ENCODE measurements around the gene DAND5. TPM values are rescaled to one million over a fixed set of nuclear protein-coding genes. Genes with fewer than 3 reads are reported as not detected.
"Not testable (repeated sequence)": the region's sequence is repeated elsewhere in the genome, so short reads cannot be mapped to it uniquely, and the experiment has no call there.

DAND5 gene
- total and polyA plus RNA-seq, 5 donors from 2014 or later, result not detected

DNA sequence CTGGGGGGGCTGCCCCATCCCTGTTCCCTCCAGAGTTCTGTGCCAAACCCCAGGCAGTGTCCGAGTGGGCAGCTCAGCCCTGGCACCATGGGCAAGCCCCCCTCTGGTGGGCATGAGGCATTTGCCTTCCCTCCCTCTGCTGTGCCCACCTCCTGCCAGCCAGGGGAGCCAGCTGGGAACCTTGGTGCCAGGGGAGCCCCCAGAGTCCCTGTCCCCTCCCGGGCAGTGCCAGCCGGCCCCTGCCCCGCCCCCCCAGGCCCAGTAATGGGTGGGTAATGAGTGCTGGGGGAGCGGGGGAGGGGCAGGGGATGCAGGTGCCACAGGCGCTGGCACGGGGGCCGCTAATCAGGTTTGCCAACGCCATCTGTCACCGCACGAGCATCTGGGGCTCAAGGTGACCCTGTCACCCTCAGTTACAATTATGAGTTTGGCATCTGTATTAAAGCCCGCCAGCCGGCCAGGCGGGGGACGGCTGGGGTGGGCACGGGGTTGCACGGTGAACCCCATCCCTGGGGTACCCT, 5.9 kb downstream of the DAND5 start:
- no peak overlapping the region for H3K4me3 ChIP-seq (ENCODE audit: low read depth, low read length)
- ATAC-seq (ENCODE audit: low read depth in 2 of 2) (no peak), DNase-seq (no peak)
- peaks cover 5% of the 10 kb centered on the region for H3K27me3 ChIP-seq (ENCODE audit: control insufficient read depth, insufficient read depth, low read length)
- H3K9me3 Mint-ChIP-seq, result peaks cover 0 to under 1% (median 0%) of the 10 kb centered on the region in 7 donors
- peaks cover 3% of the 10 kb centered on the region for H3K36me3 Mint-ChIP-seq
- peaks cover 0 to 2% (median under 1%) of the 10 kb centered on the region in 4 donors for H3K4me1 Mint-ChIP-seq
- H3K27ac Mint-ChIP-seq, result no peak overlapping the region
- H3K27ac ChIP-seq (ENCODE audit: insufficient read depth, low read length, poor library complexity, severe bottlenecking), result no peak overlapping the region
- peaks cover 18% of the 10 kb centered on the region for H3K27me3 Mint-ChIP-seq
- H3K9me3 ChIP-seq (ENCODE audit: control insufficient read depth in 2 of 2, low read length in 2 of 2), result no peaks in the 10 kb centered on the region
- no peaks in the 10 kb centered on the region for H3K4me1 ChIP-seq (ENCODE audit: control insufficient read depth, insufficient read depth, low read length, poor library complexity, severe bottlenecking)
- H3K4me3 Mint-ChIP-seq, result no peak overlapping the region
- H3K36me3 ChIP-seq (ENCODE audit: control insufficient read depth, insufficient read depth, low read length), result no peaks in the 10 kb centered on the region

DNA sequence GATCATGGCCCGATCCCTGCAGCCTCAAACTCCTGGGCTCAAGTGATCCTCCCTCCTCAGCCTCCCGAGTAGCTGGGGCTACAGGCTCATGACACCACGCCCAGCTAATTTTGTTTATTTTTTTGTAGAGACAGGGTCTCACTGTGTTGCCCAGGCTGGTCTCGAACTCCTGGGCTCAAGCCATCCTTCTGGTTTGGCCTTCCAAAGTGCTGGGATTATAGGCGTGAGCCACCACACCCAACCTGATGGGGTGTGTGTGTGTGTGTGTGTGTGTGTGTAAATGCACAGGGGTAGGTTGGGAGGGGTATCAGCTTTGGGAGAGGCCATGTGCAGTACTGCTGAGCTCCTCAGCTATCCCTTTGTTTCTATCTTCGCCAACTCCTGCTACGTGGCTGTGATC, 6.7 kb downstream of the DAND5 start:
- not testable (repeated sequence) for H3K27me3 ChIP-seq (ENCODE audit: control insufficient read depth, insufficient read depth, low read length)

DNA sequence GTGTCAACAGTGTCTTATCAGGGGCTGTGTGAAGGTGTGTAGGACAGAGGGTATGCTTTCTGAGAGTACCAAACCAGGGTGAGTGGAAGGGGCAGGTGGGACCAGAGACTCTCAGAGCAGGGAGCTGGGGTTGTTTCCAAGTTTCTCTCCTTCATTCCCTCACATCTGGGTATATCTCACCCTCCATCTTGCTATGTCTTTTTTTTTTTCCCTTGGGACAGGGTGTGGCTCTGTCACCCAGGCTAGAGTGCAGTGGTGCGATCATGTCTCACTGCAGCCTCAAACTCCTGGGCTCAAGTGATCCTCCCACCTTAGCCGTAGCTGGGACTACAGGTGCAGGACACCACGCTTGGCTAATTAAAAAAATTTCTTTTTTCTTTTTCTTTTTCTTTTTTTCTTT, 10.6 kb downstream of the DAND5 start:
- no peaks in the 10 kb centered on the region for H3K9me3 ChIP-seq (ENCODE audit: control insufficient read depth in 2 of 2, low read length in 2 of 2)
- Mint-ChIP-seq H3K27ac (no peak overlapping the region), H3K4me3 (no peak overlapping the region), H3K27me3 (peaks cover 18% of the 10 kb centered on the region), H3K36me3 (peaks cover 3% of the 10 kb centered on the region), H3K4me1 (peaks cover 0 to 4% (median under 1%) of the 10 kb centered on the region in 4 donors), H3K9me3 (no peaks in the 10 kb centered on the region)
- peaks cover 12% of the 10 kb centered on the region for H3K4me1 ChIP-seq (ENCODE audit: control insufficient read depth, insufficient read depth, low read length, poor library complexity, severe bottlenecking)
- H3K27me3 ChIP-seq (ENCODE audit: control insufficient read depth, insufficient read depth, low read length), result peaks cover 5% of the 10 kb centered on the region
- H3K36me3 ChIP-seq (ENCODE audit: control insufficient read depth, insufficient read depth, low read length), result no peaks in the 10 kb centered on the region
- H3K27ac ChIP-seq (ENCODE audit: insufficient read depth, low read length, poor library complexity, severe bottlenecking), result no peak overlapping the region
- DNase-seq (no peak), ATAC-seq (ENCODE audit: low read depth in 2 of 2) (no peak)
- H3K4me3 ChIP-seq (ENCODE audit: low read depth, low read length), result no peak overlapping the region

More for the DNA sequence above, 6.7 kb downstream of the DAND5 start:
- DNase-seq; H3K27ac ChIP-seq (ENCODE audit: insufficient read depth, low read length, poor library complexity, severe bottlenecking); H3K27ac Mint-ChIP-seq; H3K4me3 ChIP-seq (ENCODE audit: low read depth, low read length); H3K9me3 ChIP-seq (ENCODE audit: control insufficient read depth in 2 of 2, low read length in 2 of 2); H3K36me3 ChIP-seq (ENCODE audit: control insufficient read depth, insufficient read depth, low read length); H3K4me1 Mint-ChIP-seq; ATAC-seq (ENCODE audit: low read depth in 2 of 2); H3K36me3 Mint-ChIP-seq; H3K4me3 Mint-ChIP-seq; H3K9me3 Mint-ChIP-seq; H3K4me1 ChIP-seq (ENCODE audit: control insufficient read depth, insufficient read depth, low read length, poor library complexity, severe bottlenecking): not testable (repeated sequence)
- peaks cover 18% of the 10 kb centered on the region for H3K27me3 Mint-ChIP-seq

DNA sequence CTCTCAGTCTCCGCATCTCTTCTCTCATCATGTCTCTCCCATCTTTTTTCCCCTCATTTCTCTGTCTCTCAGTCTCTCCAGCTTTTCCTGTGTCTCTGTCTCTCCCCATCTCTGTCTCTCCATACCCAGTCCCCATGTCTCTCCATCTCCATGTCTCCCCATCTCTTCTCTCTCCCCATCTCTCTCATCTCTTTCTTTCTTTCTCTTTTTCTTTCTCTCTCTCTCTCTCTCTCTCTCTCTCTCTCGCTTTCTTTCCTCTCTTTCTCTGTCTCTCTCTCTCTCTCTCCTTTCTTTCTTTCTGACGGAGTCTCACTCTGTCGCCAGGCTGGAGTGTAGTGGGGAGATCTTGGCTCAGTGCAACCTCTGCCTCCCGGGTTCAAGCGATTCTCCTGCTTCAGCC, 13.3 kb downstream of the DAND5 start:
- Mint-ChIP-seq H3K36me3 (no peaks in the 10 kb centered on the region), H3K4me3 (no peak overlapping the region), H3K4me1 (peaks cover 0 to 4% (median under 1%) of the 10 kb centered on the region in 4 donors), H3K27me3 (peaks cover 16% of the 10 kb centered on the region), H3K27ac (no peak overlapping the region), H3K9me3 (no peaks in the 10 kb centered on the region)
- Histone ChIP-seq H3K36me3 (ENCODE audit: control insufficient read depth, insufficient read depth, low read length) (no peaks in the 10 kb centered on the region), H3K27ac (ENCODE audit: insufficient read depth, low read length, poor library complexity, severe bottlenecking) (no peak overlapping the region), H3K4me1 (ENCODE audit: control insufficient read depth, insufficient read depth, low read length, poor library complexity, severe bottlenecking) (peaks cover 12% of the 10 kb centered on the region), H3K4me3 (ENCODE audit: low read depth, low read length) (no peak overlapping the region), H3K9me3 (ENCODE audit: control insufficient read depth in 2 of 2, low read length in 2 of 2) (no peaks in the 10 kb centered on the region), H3K27me3 (ENCODE audit: control insufficient read depth, insufficient read depth, low read length) (peaks cover 3% of the 10 kb centered on the region)
- no peak for ATAC-seq (ENCODE audit: low read depth in 2 of 2)
- no peak for DNase-seq

DNA sequence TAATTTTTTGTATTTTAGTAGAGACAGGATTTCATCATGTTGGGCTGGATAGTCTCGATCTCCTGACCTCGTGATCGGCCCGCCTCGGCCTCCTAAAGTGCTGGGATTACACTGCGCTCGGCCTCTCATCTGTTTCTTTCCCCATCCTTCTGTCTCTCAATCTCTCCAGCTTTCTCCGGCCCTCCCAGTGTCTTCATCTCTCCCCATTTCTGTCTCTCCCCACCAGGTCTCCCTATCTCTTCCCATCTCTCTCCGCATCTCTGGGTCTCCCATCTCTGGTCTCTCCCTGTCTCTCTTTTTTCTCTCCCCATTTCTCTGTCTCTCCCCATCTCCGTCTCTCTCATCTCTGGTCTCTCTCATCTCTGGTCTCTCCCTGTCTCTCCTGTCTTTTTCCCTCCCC, 13.7 kb downstream of the DAND5 start:
- ATAC-seq (ENCODE audit: low read depth in 2 of 2), result no peak
- H3K9me3 ChIP-seq (ENCODE audit: control insufficient read depth in 2 of 2, low read length in 2 of 2), result no peaks in the 10 kb centered on the region
- Mint-ChIP-seq H3K4me3 (no peak overlapping the region), H3K36me3 (no peaks in the 10 kb centered on the region), H3K27ac (no peak overlapping the region), H3K27me3 (peaks cover 12% of the 10 kb centered on the region), H3K4me1 (peaks cover 0 to 2% (median 0%) of the 10 kb centered on the region in 4 donors), H3K9me3 (no peaks in the 10 kb centered on the region)
- no peak overlapping the region for H3K4me3 ChIP-seq (ENCODE audit: low read depth, low read length)
- no peak overlapping the region for H3K27ac ChIP-seq (ENCODE audit: insufficient read depth, low read length, poor library complexity, severe bottlenecking)
- DNase-seq, result no peak
- peaks cover 3% of the 10 kb centered on the region for H3K27me3 ChIP-seq (ENCODE audit: control insufficient read depth, insufficient read depth, low read length)
- H3K4me1 ChIP-seq (ENCODE audit: control insufficient read depth, insufficient read depth, low read length, poor library complexity, severe bottlenecking), result peaks cover 12% of the 10 kb centered on the region
- H3K36me3 ChIP-seq (ENCODE audit: control insufficient read depth, insufficient read depth, low read length), result no peaks in the 10 kb centered on the region

DNA sequence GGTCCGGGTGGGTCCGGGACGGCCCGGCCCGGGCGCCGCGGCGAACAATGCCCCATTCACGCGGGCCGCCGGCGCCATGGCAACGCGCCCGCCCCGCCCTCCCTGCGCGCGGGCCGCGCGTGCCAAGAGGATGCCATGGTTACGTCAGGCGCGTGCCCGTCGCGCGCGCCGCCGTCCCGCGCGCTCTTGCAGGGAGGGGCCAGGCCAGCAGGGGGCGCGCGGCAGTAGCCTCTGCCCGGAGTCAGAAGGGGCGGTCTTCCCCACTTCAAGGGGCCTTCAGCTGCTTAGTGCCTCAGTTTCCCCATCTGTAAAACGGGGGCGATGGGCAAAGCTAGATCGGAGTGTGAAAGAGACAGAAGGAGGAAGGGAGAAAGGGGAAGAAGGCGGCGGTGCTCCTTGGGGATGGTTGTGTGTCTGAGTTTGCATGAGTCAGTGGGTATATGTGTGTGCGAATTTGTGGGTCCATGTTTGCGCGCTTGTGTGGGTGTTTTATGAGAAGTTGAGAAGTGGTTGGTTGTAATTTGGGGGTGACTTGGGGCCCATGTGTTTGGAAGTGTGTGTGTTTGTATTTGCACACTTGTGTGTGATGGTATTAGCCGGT, 14.3 kb downstream of the DAND5 start:
- peaks cover 1% of the 10 kb centered on the region for H3K27me3 ChIP-seq (ENCODE audit: control insufficient read depth, insufficient read depth, low read length)
- ATAC-seq (ENCODE audit: low read depth in 2 of 2) (peak; percentile 80 to 84), DNase-seq (peak; percentile 61 to 78 (median 74))
- Mint-ChIP-seq H3K36me3 (no peaks in the 10 kb centered on the region), H3K27me3 (peaks cover 9% of the 10 kb centered on the region), H3K4me3 (no peak overlapping the region), H3K27ac (no peak overlapping the region), H3K9me3 (no peaks in the 10 kb centered on the region), H3K4me1 (peaks cover 0 to 2% (median 0%) of the 10 kb centered on the region in 4 donors)
- no peak overlapping the region for H3K27ac ChIP-seq (ENCODE audit: insufficient read depth, low read length, poor library complexity, severe bottlenecking)
- peaks cover 12% of the 10 kb centered on the region for H3K4me1 ChIP-seq (ENCODE audit: control insufficient read depth, insufficient read depth, low read length, poor library complexity, severe bottlenecking)
- H3K36me3 ChIP-seq (ENCODE audit: control insufficient read depth, insufficient read depth, low read length), result no peaks in the 10 kb centered on the region
- no peak overlapping the region for H3K4me3 ChIP-seq (ENCODE audit: low read depth, low read length)
- no peaks in the 10 kb centered on the region for H3K9me3 ChIP-seq (ENCODE audit: control insufficient read depth in 2 of 2, low read length in 2 of 2)

DNA sequence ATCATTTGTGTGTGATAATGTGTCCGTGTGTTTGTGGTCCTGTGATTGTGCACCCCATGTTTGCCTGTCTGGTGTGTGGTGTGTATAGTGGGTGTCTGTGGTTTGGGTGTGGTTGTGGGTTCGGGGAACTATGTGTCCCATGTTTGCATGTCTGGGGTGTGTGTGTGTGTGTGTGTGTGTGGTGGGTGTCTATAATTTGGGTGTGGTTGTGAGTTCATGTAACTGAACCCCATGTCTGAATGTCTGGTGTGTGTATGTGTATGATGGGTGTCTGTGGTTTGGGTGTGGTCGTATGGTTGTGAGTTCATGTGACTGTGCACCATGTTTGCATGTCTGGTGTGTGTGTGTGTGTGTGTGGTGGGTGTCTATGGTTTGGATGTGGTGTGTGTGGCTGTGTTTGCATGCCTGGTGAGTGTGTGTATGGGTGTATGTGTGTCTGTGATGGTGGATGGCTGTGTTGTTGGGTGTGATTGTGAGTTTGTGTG, 14.8 kb downstream of the DAND5 start:
- DNase-seq (no peak), ATAC-seq (ENCODE audit: low read depth in 2 of 2) (no peak)
- Mint-ChIP-seq H3K27me3 (peaks cover 9% of the 10 kb centered on the region), H3K27ac (no peak overlapping the region), H3K9me3 (no peaks in the 10 kb centered on the region), H3K4me1 (peaks cover 0 to 2% (median 0%) of the 10 kb centered on the region in 4 donors), H3K4me3 (no peak overlapping the region), H3K36me3 (no peaks in the 10 kb centered on the region)
- Histone ChIP-seq H3K4me3 (ENCODE audit: low read depth, low read length) (no peak overlapping the region), H3K27me3 (ENCODE audit: control insufficient read depth, insufficient read depth, low read length) (no peaks in the 10 kb centered on the region), H3K27ac (ENCODE audit: insufficient read depth, low read length, poor library complexity, severe bottlenecking) (no peak overlapping the region), H3K4me1 (ENCODE audit: control insufficient read depth, insufficient read depth, low read length, poor library complexity, severe bottlenecking) (peaks cover 12% of the 10 kb centered on the region), H3K9me3 (ENCODE audit: control insufficient read depth in 2 of 2, low read length in 2 of 2) (no peaks in the 10 kb centered on the region), H3K36me3 (ENCODE audit: control insufficient read depth, insufficient read depth, low read length) (no peaks in the 10 kb centered on the region)

DNA sequence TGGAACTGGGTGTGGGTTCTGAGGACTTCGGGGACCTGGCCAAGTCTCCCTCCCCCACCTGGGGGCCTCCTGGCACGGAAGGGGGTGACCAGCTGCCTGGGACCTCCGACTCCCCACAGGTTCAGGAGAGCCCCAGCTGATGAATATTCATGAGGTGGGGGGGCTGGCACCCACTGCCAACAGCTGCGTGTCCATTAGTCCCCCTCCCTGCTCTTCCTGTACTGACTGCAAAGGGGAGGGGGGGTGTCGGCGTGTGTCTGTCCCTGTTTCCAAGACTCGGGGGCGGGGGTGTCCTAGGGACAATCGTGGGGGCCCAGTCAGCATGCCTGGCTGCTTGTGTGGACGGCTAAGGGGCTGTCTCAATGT, 15.3 kb downstream of the DAND5 start:
- DNase-seq (no peak), ATAC-seq (ENCODE audit: low read depth in 2 of 2) (no peak)
- no peak overlapping the region for H3K4me3 Mint-ChIP-seq
- Histone ChIP-seq H3K9me3 (ENCODE audit: control insufficient read depth in 2 of 2, low read length in 2 of 2) (no peaks in the 10 kb centered on the region), H3K27me3 (ENCODE audit: control insufficient read depth, insufficient read depth, low read length) (no peaks in the 10 kb centered on the region), H3K36me3 (ENCODE audit: control insufficient read depth, insufficient read depth, low read length) (no peaks in the 10 kb centered on the region), H3K27ac (ENCODE audit: insufficient read depth, low read length, poor library complexity, severe bottlenecking) (no peak overlapping the region), H3K4me1 (ENCODE audit: control insufficient read depth, insufficient read depth, low read length, poor library complexity, severe bottlenecking) (peaks cover 12% of the 10 kb centered on the region), H3K4me3 (ENCODE audit: low read depth, low read length) (no peak overlapping the region)
- no peaks in the 10 kb centered on the region for H3K9me3 Mint-ChIP-seq
- peaks cover 0 to 2% (median 0%) of the 10 kb centered on the region in 4 donors for H3K4me1 Mint-ChIP-seq
- H3K27me3 Mint-ChIP-seq, result peaks cover 9% of the 10 kb centered on the region
- no peaks in the 10 kb centered on the region for H3K36me3 Mint-ChIP-seq
- H3K27ac Mint-ChIP-seq, result no peak overlapping the region
